M059J (cell line): ENCODE measurements around the gene DGKG. TPM values are rescaled to one million over a fixed set of nuclear protein-coding genes. Genes with fewer than 3 reads are reported as not detected.

Experiments
- DNase-seq: peaks from one replicate; pipeline ENCODE4 v3.0.0-alpha.2; 2012; ENCODE audit warnings: low read depth
- total RNA-seq: library from RNA; depleted of rRNA; stranded (reverse); fragments of >200 nt; shearing (Covaris generic); gene quantifications from 2 replicates; pipeline ENCODE4 v1.2.3, GENCODE V29; 2014

DGKG gene
- total RNA-seq, 1 experiment from 2014 or later = 16.7 TPM

GRCh38 chr3:186144257-186144656 is 217.8 kb downstream of the DGKG start:
- no peak for DNase-seq

GRCh38 chr3:186143250-186143649 is 218.8 kb downstream of the DGKG start:
- DNase-seq = no peak

- DNase-seq = no peak
Observed at GRCh38 chr3:186142393-186142932, 219.6 kb downstream of the DGKG start.

DNA sequence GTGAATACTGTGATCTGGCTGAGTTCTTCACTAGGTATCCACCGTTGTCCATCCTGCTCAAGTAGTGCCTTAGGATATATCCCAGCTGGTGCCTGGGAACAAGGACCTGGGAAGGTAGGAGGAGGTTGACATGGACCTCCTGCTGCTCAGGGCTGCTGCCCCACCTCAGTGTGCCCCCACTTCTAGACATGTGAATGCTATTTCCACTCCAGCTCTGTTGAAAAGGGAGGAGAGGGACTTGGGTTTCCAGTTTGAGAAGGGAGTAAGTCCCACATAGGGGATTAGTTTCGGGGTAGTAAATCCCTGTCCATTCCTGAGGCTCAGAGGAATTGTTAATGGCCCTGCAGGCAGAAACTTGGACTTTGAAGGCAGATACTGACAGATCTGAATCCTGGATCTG is 220.2 kb downstream of the DGKG start:
- no peak for DNase-seq

- no peak for DNase-seq
Observed at GRCh38 chr3:186138272-186138981, 223.6 kb downstream of the DGKG start.

GRCh38 chr3:186137051-186137685 is 224.9 kb downstream of the DGKG start:
- DNase-seq = no peak

- DNase-seq = no peak
Observed at GRCh38 chr3:186133980-186134379, 228.1 kb downstream of the DGKG start.

- DNase-seq = no peak
Observed at GRCh38 chr3:186132487-186132886, 229.5 kb downstream of the DGKG start.

DNA sequence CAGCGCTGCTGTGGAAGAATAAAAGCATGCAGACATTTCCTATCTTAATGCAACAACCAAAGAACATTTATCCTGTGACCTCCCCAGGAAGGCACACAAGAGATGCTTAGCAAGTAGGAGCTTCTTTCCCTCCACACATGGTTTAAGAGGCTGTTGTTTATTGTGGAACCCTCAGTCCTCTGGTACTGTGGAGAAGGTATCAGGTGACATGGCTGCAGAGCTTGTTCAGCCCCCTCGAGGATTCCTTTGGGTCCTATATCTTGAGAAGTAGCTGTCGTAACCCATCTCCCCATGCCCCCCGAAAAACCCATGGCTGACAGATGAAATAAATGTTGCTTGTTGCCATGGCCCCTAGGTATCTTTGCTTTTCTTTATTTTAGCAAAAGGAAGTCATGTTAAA is 232.8 kb downstream of the DGKG start:
- DNase-seq = no peak

- DNase-seq = no peak
Observed at GRCh38 chr3:186128158-186128557, 233.9 kb downstream of the DGKG start.

DNA sequence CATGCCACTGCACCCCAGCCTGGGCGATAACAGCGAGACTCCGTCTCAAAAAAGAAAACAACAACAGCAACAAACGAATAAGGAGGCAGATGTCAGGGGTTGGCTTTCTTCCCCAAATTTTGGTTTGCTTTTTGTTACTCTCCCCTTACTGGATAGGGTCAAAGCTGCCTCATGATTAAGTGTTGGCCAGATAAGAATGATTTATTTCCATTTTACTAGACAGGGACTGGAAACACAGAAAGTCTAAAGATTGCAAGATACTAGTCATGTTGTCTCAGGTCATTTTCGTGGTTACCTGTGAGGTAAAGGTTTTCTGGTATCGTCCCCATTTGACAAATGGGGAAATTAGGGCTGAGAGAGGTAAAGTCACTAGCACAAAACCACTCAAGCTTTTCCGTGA is 234.6 kb downstream of the DGKG start:
- DNase-seq = no peak

GRCh38 chr3:186125118-186125517 is 236.9 kb downstream of the DGKG start:
- DNase-seq = no peak

GRCh38 chr3:186124592-186124991 is 237.4 kb downstream of the DGKG start:
- no peak for DNase-seq

DNA sequence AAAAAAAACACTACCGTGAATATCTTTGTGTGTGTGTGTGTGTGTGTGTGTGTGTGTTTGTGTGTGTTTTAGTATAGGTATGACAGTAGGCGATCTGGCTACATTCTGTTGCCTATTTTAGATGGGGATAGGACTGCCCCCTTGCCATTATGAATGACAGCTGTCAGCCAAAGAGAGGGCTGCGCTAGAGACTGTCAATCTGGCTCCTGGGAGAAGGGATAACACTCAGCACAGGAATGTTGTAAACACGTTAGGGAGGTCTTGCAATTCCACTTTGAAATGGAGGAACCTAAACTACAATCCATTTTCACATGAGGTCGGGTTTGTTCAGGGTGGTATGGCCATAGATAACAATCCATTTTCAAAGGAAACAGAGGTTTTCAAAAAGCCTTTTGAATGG is 239.0 kb downstream of the DGKG start:
- no peak for DNase-seq

DNA sequence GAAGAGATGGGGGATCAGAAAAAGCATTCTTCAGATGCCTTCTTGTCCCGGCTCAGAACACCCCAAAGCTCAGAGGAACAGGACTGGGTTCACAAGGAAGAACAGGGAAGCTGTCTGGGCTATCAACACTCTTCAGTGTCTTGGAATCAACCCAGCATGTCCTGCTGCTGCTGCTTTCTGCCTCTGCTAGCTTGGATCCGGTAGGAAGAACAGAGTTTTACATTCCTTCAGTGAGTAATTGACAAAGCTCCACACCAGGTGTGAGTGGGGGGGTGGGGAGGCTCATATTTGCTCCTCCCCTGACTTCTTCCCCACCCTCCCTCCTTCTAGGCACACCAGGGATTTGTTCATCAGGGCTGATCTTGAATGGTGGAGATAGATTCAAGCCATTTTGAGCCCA is 240.1 kb downstream of the DGKG start:
- DNase-seq = no peak

- DNase-seq = no peak
Observed at GRCh38 chr3:186121278-186121677, 240.8 kb downstream of the DGKG start.

DNA sequence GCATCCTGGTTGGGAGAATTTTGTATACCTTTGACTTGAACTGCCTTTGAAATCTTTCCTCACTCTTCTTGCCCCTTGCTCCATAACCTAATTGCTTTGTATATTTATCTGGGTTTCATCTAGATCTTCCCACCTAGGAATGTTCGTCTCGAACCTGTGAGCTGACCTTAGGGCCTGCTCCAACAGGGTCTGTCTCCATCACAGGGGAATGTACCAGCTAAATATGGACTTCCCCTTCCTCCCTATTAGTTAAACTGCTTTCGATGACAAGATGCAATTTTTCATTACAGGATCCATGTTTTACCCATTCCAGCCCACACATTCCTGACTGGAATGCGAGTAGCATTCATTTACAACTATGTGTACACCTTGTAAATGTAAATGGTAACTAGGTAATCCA is 242.5 kb downstream of the DGKG start:
- no peak for DNase-seq

- DNase-seq = no peak
Observed at GRCh38 chr3:186118692-186119091, 243.3 kb downstream of the DGKG start.

- DNase-seq = no peak
Observed at GRCh38 chr3:186117521-186118134, 244.4 kb downstream of the DGKG start.

GRCh38 chr3:186115239-186115996 is 246.6 kb downstream of the DGKG start:
- no peak for DNase-seq

GRCh38 chr3:186110975-186111974 is 250.8 kb downstream of the DGKG start:
- no peak for DNase-seq
